ENCODE data around the gene TTC21A.

Gene TTC21A

DNA sequence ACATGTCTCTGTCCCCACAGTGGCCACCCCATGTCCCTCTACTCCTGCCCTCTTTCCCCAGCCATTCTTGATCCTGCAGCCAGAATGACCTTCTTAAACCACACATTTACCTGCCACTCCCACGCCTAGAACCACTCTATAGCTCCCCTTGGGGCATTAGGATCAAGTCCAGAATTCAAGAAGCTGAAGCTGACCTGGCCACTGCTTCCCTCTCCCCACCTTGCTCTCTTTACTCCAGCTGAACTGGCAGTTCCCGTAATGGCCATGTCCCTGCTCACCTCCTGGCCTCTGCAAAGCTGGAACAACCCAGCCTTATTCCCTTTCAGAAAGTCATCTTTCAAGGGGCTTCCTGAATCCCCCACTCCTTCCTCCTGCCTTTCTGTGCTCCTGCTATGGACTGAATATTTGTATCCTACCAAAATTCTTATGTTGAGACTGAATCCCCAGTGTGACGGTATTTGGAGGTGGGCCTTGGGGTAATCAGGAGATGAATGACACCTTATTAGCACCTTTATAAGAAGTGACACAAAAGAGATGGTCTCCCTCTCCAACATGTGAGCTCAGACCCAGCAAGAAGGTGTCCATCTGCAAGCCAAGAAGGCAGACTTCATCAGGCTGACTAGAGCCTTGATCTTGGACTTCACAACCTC lies 42.1 kb downstream of the TTC21A start:
- in situ Hi-C loops (cut with HindIII; ENCODE audit: low sequenced_read_pairs), result no loop called here
- no peak for DNase-seq (ENCODE audit: low read depth)
- no peak overlapping the region for H3K4me3 ChIP-seq (ENCODE audit: low read depth, low read length)

DNA sequence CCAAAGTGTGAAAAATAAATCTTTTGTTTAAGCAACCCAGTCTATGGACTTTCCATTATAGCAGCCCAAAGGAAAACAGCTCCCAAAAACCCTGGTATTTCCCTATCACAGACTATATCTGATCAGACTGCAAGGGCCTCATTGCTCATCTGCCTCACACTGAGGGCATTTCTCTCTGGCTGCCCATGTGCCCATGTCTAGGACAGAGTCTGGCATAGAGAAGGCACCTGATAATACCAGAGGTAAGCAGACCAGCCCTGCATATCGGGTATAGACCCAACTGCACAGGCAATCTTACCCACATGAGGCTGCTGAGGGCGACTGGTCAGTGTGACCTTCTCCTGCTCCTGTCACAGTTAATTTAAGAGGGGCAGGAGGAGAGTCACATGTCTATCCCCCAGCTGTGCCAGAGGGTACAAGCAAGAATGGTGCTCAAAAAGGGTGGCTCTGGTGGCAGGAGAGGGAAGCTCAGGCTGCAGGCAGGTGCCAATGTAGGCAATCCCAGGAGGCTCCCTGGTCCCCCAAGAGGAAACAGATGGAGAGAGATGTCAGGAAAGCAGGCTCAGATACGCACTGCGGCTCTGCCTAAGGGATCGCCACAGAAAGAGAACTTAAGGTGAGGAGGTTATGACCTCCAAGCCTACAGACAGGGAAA lies 42.8 kb downstream of the TTC21A start:
- TF ChIP-seq, protein P1, sequence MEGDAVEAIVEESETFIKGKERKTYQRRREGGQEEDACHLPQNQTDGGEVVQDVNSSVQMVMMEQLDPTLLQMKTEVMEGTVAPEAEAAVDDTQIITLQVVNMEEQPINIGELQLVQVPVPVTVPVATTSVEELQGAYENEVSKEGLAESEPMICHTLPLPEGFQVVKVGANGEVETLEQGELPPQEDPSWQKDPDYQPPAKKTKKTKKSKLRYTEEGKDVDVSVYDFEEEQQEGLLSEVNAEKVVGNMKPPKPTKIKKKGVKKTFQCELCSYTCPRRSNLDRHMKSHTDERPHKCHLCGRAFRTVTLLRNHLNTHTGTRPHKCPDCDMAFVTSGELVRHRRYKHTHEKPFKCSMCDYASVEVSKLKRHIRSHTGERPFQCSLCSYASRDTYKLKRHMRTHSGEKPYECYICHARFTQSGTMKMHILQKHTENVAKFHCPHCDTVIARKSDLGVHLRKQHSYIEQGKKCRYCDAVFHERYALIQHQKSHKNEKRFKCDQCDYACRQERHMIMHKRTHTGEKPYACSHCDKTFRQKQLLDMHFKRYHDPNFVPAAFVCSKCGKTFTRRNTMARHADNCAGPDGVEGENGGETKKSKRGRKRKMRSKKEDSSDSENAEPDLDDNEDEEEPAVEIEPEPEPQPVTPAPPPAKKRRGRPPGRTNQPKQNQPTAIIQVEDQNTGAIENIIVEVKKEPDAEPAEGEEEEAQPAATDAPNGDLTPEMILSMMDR (IDR thresholded peaks at IDR 0.05; ENCODE audit: low read depth, low read length, missing control alignments), result no peak
- DNase-seq (ENCODE audit: low read depth), result no peak
- in situ Hi-C loops (cut with HindIII; ENCODE audit: low sequenced_read_pairs), result no loop called here
- peak overlapping the region; percentile 86 for H3K4me3 ChIP-seq (ENCODE audit: low read depth, low read length)

More for the DNA sequence above, 42.1 kb downstream of the TTC21A start:
- TF ChIP-seq, protein P1 (IDR thresholded peaks at IDR 0.05; ENCODE audit: low read depth, low read length, missing control alignments), result no peak

DNA sequence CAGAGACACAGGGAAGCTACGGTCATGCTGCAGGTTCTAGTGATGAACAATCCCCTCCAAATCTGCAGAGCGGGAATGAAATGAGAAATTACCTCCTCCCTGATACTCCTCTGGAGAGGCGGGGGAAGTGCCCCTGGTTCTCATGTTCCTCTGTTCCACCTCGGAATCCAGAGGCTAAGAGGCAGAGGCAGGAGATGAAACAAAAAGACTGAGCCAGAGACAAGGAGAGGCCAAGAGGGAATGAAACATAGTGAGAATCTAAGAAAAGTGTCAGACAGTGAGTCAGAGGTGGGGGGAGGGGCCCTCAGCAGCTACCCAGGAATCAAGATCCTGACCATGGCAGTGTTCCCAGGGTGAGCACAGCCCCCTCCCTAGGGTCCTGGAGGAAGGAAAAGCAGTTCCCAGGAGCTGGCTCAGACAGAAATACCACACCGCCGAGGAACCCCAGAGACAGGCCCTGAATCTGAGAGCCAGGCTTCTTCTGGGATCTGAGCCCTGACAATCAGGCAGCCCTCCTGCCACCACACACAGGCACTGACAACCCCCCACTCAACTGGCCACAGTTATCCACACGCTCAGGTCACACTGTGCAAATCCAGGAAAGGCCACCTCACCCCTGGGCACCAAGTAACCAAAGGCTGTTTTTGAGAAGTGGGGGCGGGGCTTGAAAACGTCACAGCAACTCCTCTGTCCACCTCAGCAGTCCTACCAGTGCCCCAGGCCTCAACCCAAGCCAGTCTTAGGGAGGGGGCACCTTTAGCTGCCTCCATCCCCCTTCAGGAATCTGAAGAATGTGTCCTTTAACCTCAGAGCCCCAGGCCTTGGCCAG lies 43.5 kb downstream of the TTC21A start:
- TF ChIP-seq, protein P1 (IDR thresholded peaks at IDR 0.05; ENCODE audit: low read depth, low read length, missing control alignments), result no peak
- in situ Hi-C loops (cut with HindIII; ENCODE audit: low sequenced_read_pairs), result no loop called here
- DNase-seq (ENCODE audit: low read depth), result peak; percentile 96
- H3K4me3 ChIP-seq (ENCODE audit: low read depth, low read length), result peak overlapping the region; percentile 86

DNA sequence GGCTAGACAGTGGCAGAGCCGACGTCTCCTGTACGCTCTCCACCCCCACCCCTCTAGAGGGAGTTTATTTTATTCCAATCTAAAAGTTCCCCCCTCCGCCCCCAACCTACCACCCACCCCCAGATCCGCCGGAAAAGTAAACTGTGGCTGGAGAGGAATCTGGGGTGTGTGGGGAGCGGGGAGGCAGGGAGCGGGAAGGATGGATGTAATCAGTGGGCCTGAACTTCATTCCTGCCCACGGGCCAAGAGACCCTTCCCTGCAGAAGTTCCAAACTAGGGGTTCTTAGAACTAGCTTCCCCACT lies 46.4 kb downstream of the TTC21A start:
- DNase-seq (ENCODE audit: low read depth), result no peak
- TF ChIP-seq, protein P1 (IDR thresholded peaks at IDR 0.05; ENCODE audit: low read depth, low read length, missing control alignments), result no peak
- in situ Hi-C loops (cut with HindIII; ENCODE audit: low sequenced_read_pairs), result no loop called here
- H3K4me3 ChIP-seq (ENCODE audit: low read depth, low read length), result peak overlapping the region; percentile 86

DNA sequence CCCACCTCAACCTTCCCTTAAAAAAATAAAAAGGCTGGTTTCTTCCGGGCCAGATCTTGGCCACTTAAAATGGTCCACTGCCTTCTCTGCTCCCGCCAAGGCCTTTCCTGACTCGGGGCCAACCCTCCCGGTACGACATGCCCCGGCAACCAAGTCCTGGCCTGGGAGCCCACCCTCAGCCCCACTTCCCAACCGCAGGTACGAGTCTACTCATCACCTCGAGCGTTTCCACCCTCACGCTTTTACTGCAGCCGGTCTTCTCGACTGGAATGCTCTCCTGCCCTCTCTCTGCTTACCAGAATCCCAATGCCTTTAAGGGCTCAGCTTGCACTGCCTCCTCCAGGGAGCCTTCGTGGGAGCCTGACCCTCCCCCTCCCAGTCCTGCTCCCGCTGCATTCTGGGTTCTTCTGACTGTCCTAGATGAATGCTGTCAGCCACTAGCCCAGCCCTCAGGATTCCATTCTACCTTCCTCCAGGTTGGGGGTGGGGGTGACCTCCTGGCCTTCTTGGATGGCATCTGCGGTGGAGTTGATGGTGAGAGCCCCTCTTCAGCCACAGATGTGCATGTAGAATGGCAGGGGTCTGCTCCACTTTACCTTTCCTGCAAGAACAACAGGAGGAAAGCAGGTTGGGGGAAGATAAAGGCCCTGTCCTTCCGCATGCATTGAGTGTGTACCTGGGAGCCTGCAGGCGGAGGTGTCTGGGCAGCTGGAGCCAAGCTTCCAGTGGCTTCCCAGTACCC lies 47.0 kb downstream of the TTC21A start:
- TF ChIP-seq, protein P1 (IDR thresholded peaks at IDR 0.05; ENCODE audit: low read depth, low read length, missing control alignments), result no peak
- no peak overlapping the region for H3K4me3 ChIP-seq (ENCODE audit: low read depth, low read length)
- DNase-seq (ENCODE audit: low read depth), result no peak
- in situ Hi-C loops (cut with HindIII; ENCODE audit: low sequenced_read_pairs), result no loop called here

DNA sequence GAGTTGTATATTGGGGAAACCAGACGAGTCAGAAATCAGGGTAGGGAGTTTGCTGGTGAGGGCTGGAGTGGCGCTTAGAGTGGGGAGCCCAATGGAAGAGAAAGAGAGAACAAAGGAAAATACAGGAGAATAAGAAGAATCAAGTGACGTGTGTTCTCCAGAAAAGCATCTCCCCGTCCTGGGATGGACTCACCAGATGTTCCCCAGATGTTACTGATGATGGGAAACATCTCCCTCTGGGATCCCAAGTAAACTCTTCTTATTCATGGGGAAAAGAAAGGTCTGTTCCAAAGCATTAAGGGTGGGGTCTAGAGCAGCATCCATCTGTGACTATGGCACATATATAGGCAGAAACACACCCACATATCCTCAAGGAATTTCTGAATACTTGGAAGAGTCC lies 48.9 kb downstream of the TTC21A start:
- in situ Hi-C loops (cut with HindIII; ENCODE audit: low sequenced_read_pairs), result no loop called here
- TF ChIP-seq, protein P1 (IDR thresholded peaks at IDR 0.05; ENCODE audit: low read depth, low read length, missing control alignments), result no peak
- no peak for DNase-seq (ENCODE audit: low read depth)
- H3K4me3 ChIP-seq (ENCODE audit: low read depth, low read length), result no peak overlapping the region

All from astrocyte of the cerebellum (primary cell).